Amniotic epithelial cell (primary cell): ENCODE measurements around the gene ODC1.

Experiments
- DNase-seq: peaks from one replicate; pipeline ENCODE4 v3.0.0-alpha.2; 2010; ENCODE audit warnings: low read depth

The ODC1 gene

GRCh38 chr2:10400568-10400977 is 47.6 kb downstream of the ODC1 start:
- DNase-seq, result no peak

DNA sequence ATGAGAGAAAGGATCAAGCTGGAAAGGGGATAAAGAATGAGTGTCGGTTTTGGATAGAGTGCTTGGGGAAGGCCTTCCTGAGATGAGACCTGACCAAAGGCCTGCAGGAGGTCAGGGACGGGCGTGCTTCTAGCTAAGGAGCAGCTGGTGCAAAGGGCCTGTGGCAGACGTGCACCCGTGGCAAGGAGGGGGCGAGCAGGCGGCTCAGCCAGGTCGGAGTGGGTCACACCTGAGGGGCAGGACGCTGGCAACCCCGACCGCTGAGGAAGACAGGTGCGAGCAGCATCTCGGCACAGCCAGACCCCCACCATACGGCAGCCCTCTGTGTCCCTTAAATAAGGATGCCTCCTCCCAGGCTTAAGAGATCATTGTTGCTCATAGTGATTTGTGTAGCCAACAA is 48.1 kb downstream of the ODC1 start:
- no peak for DNase-seq

DNA sequence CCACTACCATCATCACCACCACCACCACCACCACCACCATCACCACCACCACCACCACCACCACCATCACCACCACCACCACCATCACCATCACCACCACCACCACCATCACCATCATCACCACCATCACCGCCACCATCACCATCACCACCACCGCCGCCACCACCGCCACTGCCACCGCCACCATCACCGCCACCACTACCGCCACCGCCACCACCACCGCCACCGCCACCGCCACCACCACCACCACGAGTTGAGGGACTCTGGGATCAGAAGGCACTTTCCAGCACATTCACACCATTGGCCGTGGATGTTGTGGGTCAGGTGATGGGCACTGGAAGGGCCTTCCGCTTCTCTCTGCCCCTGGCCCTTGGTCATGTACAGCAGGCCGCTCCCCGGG is 48.8 kb downstream of the ODC1 start:
- DNase-seq, result no peak

DNA sequence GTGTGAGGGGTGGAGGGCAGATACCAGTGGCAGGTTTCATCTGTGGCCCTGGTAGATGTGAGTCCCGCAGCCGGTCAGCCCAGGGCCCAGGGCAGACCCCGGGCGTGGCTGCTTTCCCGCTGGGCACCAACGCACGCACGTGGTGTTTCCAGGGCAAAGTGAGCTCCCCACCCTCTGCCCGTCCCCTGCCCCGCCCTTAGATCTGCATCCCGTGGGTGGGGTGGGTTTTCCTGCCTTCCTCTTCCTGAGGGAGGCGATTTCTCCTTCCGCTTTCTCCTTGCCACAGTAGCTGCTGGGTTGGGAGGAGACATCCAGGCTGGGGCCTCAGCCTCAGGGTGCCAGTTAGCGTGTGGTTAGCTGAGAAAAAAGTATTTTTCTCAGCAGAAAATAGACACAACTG is 49.6 kb downstream of the ODC1 start:
- DNase-seq, result no peak

GRCh38 chr2:10397878-10398277 is 50.2 kb downstream of the ODC1 start:
- no peak for DNase-seq

- DNase-seq, result no peak
Observed at GRCh38 chr2:10397297-10397875, 50.7 kb downstream of the ODC1 start.

DNA sequence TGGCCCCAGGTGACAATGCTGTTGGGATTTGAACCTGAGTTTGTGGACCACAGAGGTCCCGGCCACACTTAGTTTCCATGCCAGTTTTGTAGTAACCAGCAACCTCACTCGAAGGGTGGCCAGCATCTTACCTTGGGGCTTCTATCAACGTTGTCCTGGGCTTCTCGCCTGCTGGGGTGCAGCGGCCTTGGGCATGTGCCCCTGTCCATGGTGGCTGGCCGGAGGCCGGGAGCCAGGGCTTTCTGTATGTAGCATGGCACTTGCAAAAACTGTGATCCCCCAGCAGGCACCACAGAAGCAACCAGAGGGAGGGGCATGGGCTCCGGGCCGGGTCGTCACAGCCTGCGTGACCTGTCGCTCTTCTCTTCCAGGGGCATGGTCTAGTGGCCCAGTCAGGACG is 51.7 kb downstream of the ODC1 start:
- DNase-seq, result no peak

- DNase-seq, result no peak
Observed at GRCh38 chr2:10395893-10396292, 52.2 kb downstream of the ODC1 start.

DNA sequence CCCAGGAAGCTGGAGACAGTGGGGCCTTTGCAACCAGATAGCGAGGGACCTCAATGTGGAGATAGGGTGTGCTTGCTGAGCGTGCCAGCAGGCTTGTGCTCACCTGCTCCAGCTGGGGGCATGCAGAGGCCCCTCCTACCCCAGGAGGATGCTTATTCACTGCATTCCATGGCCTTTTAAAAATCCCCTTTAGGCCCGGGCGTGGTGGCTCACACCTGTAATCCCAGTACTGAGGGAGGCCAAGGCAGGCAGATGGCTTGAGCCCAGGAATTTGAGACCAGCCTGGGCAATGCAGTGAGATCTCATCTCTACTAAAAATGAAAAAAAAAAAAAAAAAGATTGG is 54.5 kb downstream of the ODC1 start:
- no peak for DNase-seq

DNA sequence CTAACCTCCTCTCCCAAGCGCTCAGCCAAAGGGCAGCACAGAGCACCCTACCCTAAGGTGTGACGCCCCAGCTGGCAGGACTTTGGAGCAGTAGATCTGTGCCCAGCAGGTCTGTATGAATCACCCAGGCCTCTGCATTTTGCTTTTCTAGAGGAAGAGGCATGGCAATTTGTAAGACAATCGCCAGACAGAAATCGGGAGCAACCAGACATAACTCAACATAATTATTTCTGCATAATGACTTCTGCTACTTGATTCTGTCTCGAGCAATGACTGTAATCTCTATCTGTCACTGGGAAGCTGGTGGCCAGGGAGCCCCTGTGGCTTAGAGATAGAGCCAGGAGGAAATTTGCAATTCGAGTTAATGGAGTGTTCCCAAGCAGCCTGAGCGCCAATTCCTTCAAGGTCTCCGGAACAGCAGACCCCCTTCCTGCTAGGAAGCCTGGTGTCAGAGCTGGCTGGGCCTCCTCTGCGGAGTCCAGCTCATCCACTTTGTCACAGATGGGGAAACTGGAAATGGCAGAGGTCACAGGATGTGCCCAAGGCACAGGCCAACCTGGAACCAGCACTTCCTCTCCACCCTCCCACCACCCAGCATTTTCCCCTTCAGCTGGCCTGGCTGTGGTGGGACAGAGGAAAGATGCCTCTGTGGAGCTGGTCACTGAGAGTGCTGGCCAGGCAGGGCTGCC is 55.0 kb downstream of the ODC1 start:
- DNase-seq, result no peak

GRCh38 chr2:10392548-10392947 is 55.6 kb downstream of the ODC1 start:
- DNase-seq, result no peak

- no peak for DNase-seq
Observed at GRCh38 chr2:10392100-10392499, 56.0 kb downstream of the ODC1 start.

DNA sequence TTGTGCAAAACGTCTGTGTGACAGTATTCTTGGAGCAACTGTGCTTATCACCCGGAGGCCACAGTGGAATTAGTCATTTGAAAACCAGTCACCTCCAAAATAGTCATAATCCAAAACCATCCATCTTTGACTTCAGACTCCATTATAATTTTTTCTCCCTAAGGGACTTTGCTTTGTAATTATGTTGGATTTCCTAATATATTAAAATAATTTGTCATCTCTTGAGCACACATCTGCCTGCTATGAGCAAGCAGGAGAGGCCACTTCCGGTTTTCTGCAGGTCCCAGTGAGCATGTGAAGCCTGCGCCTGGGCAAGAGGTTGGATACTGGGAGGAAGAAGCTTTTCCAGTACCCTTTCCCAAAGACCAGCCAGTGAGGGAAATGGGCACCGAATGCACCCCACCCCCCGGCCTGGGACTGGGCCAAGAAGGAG is 57.7 kb downstream of the ODC1 start:
- no peak for DNase-seq
